HG03045 (cell line): ENCODE measurements around the gene PKD1L1.
"Not testable (repeated sequence)": the region's sequence is repeated elsewhere in the genome, so short reads cannot be mapped to it uniquely, and the experiment has no call there.

Experiments
- ATAC-seq: cut with Tn5 transposase; IDR thresholded peaks from one replicate; pipeline ENCODE4 v1.9.1; 2021; ENCODE audit warnings: mild to moderate bottlenecking, moderate library complexity; ENCODE audit not compliant: unreplicated experiment

PKD1L1 gene

GRCh38 chr7:47799524-47799923 is 148.7 kb downstream of the PKD1L1 start:
- no peak for ATAC-seq

GRCh38 chr7:47796347-47796746 is 151.9 kb downstream of the PKD1L1 start:
- ATAC-seq = no peak

GRCh38 chr7:47795631-47796030 is 152.6 kb downstream of the PKD1L1 start:
- ATAC-seq = no peak

- ATAC-seq = not testable (repeated sequence)
Measured at GRCh38 chr7:47795126-47795525, 153.1 kb downstream of the PKD1L1 start.

- no peak for ATAC-seq
Measured at GRCh38 chr7:47794016-47794415, 154.2 kb downstream of the PKD1L1 start.

- not testable (repeated sequence) for ATAC-seq
Measured at GRCh38 chr7:47793186-47793585, 155.1 kb downstream of the PKD1L1 start.

GRCh38 chr7:47792521-47793121 is 155.6 kb downstream of the PKD1L1 start:
- ATAC-seq = no peak

GRCh38 chr7:47791682-47792081 is 156.6 kb downstream of the PKD1L1 start:
- ATAC-seq = no peak

- ATAC-seq = no peak
Measured at GRCh38 chr7:47788083-47788482, 160.2 kb downstream of the PKD1L1 start.

GRCh38 chr7:47787249-47788069 is 160.8 kb downstream of the PKD1L1 start:
- ATAC-seq = no peak

GRCh38 chr7:47786557-47787248 is 161.6 kb downstream of the PKD1L1 start:
- ATAC-seq = no peak

GRCh38 chr7:47785923-47786556 is 162.2 kb downstream of the PKD1L1 start:
- ATAC-seq = no peak

- no peak for ATAC-seq
Measured at GRCh38 chr7:47783456-47784223, 164.6 kb downstream of the PKD1L1 start.

GRCh38 chr7:47782792-47783191 is 165.5 kb downstream of the PKD1L1 start:
- no peak for ATAC-seq

- no peak for ATAC-seq
Measured at GRCh38 chr7:47782022-47782421, 166.2 kb downstream of the PKD1L1 start.

GRCh38 chr7:47780555-47780954 is 167.7 kb downstream of the PKD1L1 start:
- ATAC-seq = no peak

- no peak for ATAC-seq
Measured at GRCh38 chr7:47779341-47779771, 168.9 kb downstream of the PKD1L1 start.

- no peak for ATAC-seq
Measured at GRCh38 chr7:47778153-47778661, 170.1 kb downstream of the PKD1L1 start.

- ATAC-seq = no peak
Measured at GRCh38 chr7:47777531-47778152, 170.6 kb downstream of the PKD1L1 start.

- ATAC-seq = no peak
Measured at GRCh38 chr7:47776335-47776734, 171.9 kb downstream of the PKD1L1 start.
